H1 (cell line): Measurements from ENCODE around the gene SNRPA1. TPM values are rescaled to one million over a fixed set of nuclear protein-coding genes. Genes with fewer than 3 reads are reported as not detected.

Experiments
- CTCF ChIA-PET: fragments of 300-600 bp; sonication (Branson Sonifier 250); formaldehyde crosslinking; loops from one replicate; lab custom pipeline; 2021; ENCODE audit not compliant: partially characterized antibody; lab: Charles Lee
- POLR2A ChIA-PET: fragments of 300-600 bp; sonication (Branson Sonifier 250); formaldehyde crosslinking; loops from one replicate; lab custom pipeline; 2021; ENCODE audit warnings: inconsistent platforms; ENCODE audit not compliant: partially characterized antibody; lab: Charles Lee
- DNase-seq, 2 experiments: peaks; one replicate each; pipeline versions ENCODE4 v3.0.0 to v3.0.0-alpha.2; 2010 to 2022; ENCODE audit warnings: low spot score in 2 of 2, low read depth in 1 of 2, mixed read lengths in 1 of 2
- FAIRE-seq: peaks from 2 replicates; lab custom pipeline; 2011; peaks lifted over from hg19 to GRCh38; lab: Jason Lieb, UNC
- H2AFZ ChIP-seq: 2 replicates; pipeline ENCODE4 v1.8.1; 2012; ENCODE audit warnings: low read length, inconsistent platforms
- H2AK5ac ChIP-seq: 2 replicates; pipeline ENCODE4 v1.6.1; 2013; ENCODE audit warnings: low read depth, low read length
- H2BK120ac ChIP-seq: replicated peaks from 2 replicates; pipeline ENCODE3; 2013; ENCODE audit warnings: low read depth, low read length, inconsistent platforms
- H2BK12ac ChIP-seq: 2 replicates; pipeline ENCODE4 v1.6.1; 2013; ENCODE audit warnings: low read depth, low read length
- H2BK15ac ChIP-seq: 2 replicates; pipeline ENCODE4 v1.6.1; 2013; ENCODE audit warnings: low read length
- H2BK20ac ChIP-seq: 2 replicates; pipeline ENCODE4 v1.6.1; 2013; ENCODE audit warnings: low read length
- H2BK5ac ChIP-seq: 2 replicates; pipeline ENCODE4 v1.6.1; 2013; ENCODE audit warnings: low read depth, low read length
- H3K14ac ChIP-seq: 2 replicates; pipeline ENCODE4 v1.6.1; 2013; ENCODE audit warnings: inconsistent platforms; ENCODE audit not compliant: insufficient read length
- H3K18ac ChIP-seq: 2 replicates; pipeline ENCODE4 v1.6.1; 2013; ENCODE audit warnings: low read length; ENCODE audit errors: extremely low read depth
- H3K23ac ChIP-seq: 2 replicates; pipeline ENCODE4 v1.6.1; 2013; ENCODE audit warnings: inconsistent platforms; ENCODE audit not compliant: insufficient read length
- H3K23me2 ChIP-seq: 2 replicates; pipeline ENCODE4 v1.6.1; 2013; ENCODE audit warnings: low read depth, low read length
- H3K27ac ChIP-seq: 2 replicates; pipeline ENCODE4 v1.6.1; 2011; ENCODE audit warnings: low read depth, low read length, inconsistent platforms
- H3K27me3 ChIP-seq, 4 experiments: replicated peaks in 1 of 4; 1 replicate in 1 of 4; 2 replicates in 3 of 4; pipeline versions ENCODE4 v1.6.1 to v1.8.1; 2011 to 2013; ENCODE audit warnings: low read length in 3 of 4, mild to moderate bottlenecking in 3 of 4, inconsistent platforms in 2 of 4, mixed read lengths in 2 of 4, moderate library complexity in 1 of 4; ENCODE audit not compliant: control insufficient read depth in 3 of 4, insufficient read depth in 3 of 4; ENCODE audit errors: extremely low read depth in 1 of 4
- H3K36me3 ChIP-seq, 4 experiments: 2 replicates each; pipeline versions ENCODE4 v1.6.1 to v1.8.1; 2011 to 2013; ENCODE audit warnings: mild to moderate bottlenecking in 4 of 4, low read length in 3 of 4, moderate library complexity in 2 of 4, control low read depth in 1 of 4, inconsistent platforms in 1 of 4; ENCODE audit not compliant: insufficient read depth in 4 of 4, control insufficient read depth in 2 of 4
- H3K4ac ChIP-seq: replicated peaks from 2 replicates; pipeline ENCODE3; 2013; ENCODE audit warnings: low read length, low read depth, mixed read lengths, inconsistent platforms; ENCODE audit not compliant: insufficient read length
- H3K4me1 ChIP-seq, 4 experiments: replicated peaks in 1 of 4; 1 replicate in 1 of 4; 2 replicates in 3 of 4; pipeline versions ENCODE4 v1.6.1 to v1.8.1; 2011 to 2013; ENCODE audit warnings: low read length in 3 of 4, inconsistent platforms in 2 of 4, mixed read lengths in 1 of 4; ENCODE audit not compliant: insufficient read depth in 4 of 4, control insufficient read depth in 3 of 4
- H3K4me2 ChIP-seq, 2 experiments: 2 replicates each; pipeline versions ENCODE4 v1.6.1 to v1.8.1; 2011 to 2013; ENCODE audit warnings: low read depth in 2 of 2, low read length in 2 of 2, control low read depth in 1 of 2, inconsistent platforms in 1 of 2, mild to moderate bottlenecking in 1 of 2; ENCODE audit not compliant: insufficient read depth in 1 of 2
- H3K4me3 ChIP-seq, 4 experiments: fragments of 200-600, 300-600 bp in 1 of 4; sonication (generic), shearing (Covaris generic), sonication (Bioruptor Twin) in 1 of 4; 2 replicates each; pipeline versions ENCODE4 v1.5.1 to v1.8.1; 2011 to 2016; ENCODE audit warnings: low read length in 4 of 4, low read depth in 3 of 4, control low read depth in 2 of 4, inconsistent platforms in 2 of 4, mild to moderate bottlenecking in 2 of 4, mixed read lengths in 1 of 4, moderate library complexity in 1 of 4; ENCODE audit not compliant: insufficient read depth in 2 of 4; ENCODE audit errors: extremely low read depth in 1 of 4
- H3K56ac ChIP-seq: replicated peaks from 2 replicates; pipeline ENCODE3; 2013; ENCODE audit warnings: low read depth, mild to moderate bottlenecking, mixed read lengths, low read length, inconsistent platforms; ENCODE audit not compliant: insufficient read length
- H3K79me1 ChIP-seq: 2 replicates; pipeline ENCODE4 v1.6.1; 2013; ENCODE audit warnings: low read depth, low read length, control low read depth
- H3K79me2 ChIP-seq, 2 experiments: 2 replicates each; pipeline versions ENCODE4 v1.6.1 to v1.8.1; 2012 to 2013; ENCODE audit warnings: low read length in 2 of 2, mild to moderate bottlenecking in 2 of 2, inconsistent platforms in 1 of 2; ENCODE audit not compliant: insufficient read depth in 2 of 2, control insufficient read depth in 1 of 2
- H3K9ac ChIP-seq, 4 experiments: replicated peaks in 1 of 4; 1 replicate in 1 of 4; 2 replicates in 3 of 4; pipeline versions ENCODE4 v1.6.1 to v1.8.1; 2011 to 2013; ENCODE audit warnings: low read depth in 3 of 4, low read length in 3 of 4, control low read depth in 2 of 4, mild to moderate bottlenecking in 2 of 4, moderate library complexity in 2 of 4, inconsistent platforms in 1 of 4; ENCODE audit errors: extremely low read depth in 1 of 4
- H3K9me3 ChIP-seq, 2 experiments: 2 replicates each; pipeline versions ENCODE4 v1.6.1 to v1.8.1; 2012 to 2013; ENCODE audit warnings: mild to moderate bottlenecking in 2 of 2, moderate library complexity in 2 of 2, control low read depth in 1 of 2, inconsistent platforms in 1 of 2, low read depth in 1 of 2, low read length in 1 of 2, mixed read lengths in 1 of 2; ENCODE audit not compliant: insufficient read depth in 2 of 2
- H4K20me1 ChIP-seq, 2 experiments: replicated peaks in 1 of 2; 2 replicates each; pipeline versions ENCODE3 to v1.8.1; 2011 to 2013; ENCODE audit warnings: inconsistent platforms in 2 of 2, low read length in 2 of 2, mild to moderate bottlenecking in 1 of 2; ENCODE audit not compliant: insufficient read depth in 2 of 2, control insufficient read depth in 1 of 2
- H4K5ac ChIP-seq: 2 replicates; pipeline ENCODE4 v1.6.1; 2013; ENCODE audit warnings: low read length, low read depth, mixed read lengths, inconsistent platforms; ENCODE audit not compliant: insufficient read length
- H4K8ac ChIP-seq: 2 replicates; pipeline ENCODE4 v1.8.0; 2013; ENCODE audit warnings: mild to moderate bottlenecking, moderate library complexity, low read length, inconsistent platforms; ENCODE audit not compliant: insufficient read depth; ENCODE audit errors: extremely low read depth
- H4K91ac ChIP-seq: replicated peaks from 2 replicates; pipeline ENCODE3; 2013; ENCODE audit warnings: low read length, mixed read lengths, inconsistent platforms; ENCODE audit not compliant: insufficient read length
- CEBPB ChIP-seq: IDR thresholded peaks from 2 replicates; pipeline ENCODE4 v1.6.1; 2012; ENCODE audit warnings: low read depth, low read length
- HDAC6 ChIP-seq: IDR thresholded peaks from one replicate; pipeline ENCODE4 v1.7.1; 2012; ENCODE audit warnings: low read depth, mild to moderate bottlenecking, inconsistent platforms, low read length, moderate library complexity
- RNF2 ChIP-seq: fragments of 200-900, 300-1000 bp; sonication (generic); IDR thresholded peaks from 2 replicates; pipeline ENCODE4 v1.7.1; 2016; ENCODE audit warnings: borderline replicate concordance, low read depth, mild to moderate bottlenecking, antibody characterized with exemption, low read length; ENCODE audit not compliant: poor library complexity, severe bottlenecking; ENCODE audit errors: missing control alignments
- SAP30 ChIP-seq: fragments of 300-600 bp; sonication (generic); IDR thresholded peaks from 2 replicates; pipeline ENCODE4 v1.7.1; 2012; ENCODE audit warnings: low read length, moderate library complexity, mild to moderate bottlenecking, inconsistent platforms; ENCODE audit not compliant: insufficient read depth, insufficient replicate concordance
- SP1 ChIP-seq: IDR thresholded peaks from 2 replicates; pipeline ENCODE4 v1.6.1; 2011; ENCODE audit warnings: low read depth, low read length
- SP2 ChIP-seq: IDR thresholded peaks from 2 replicates; pipeline ENCODE4 v1.6.1; 2012; ENCODE audit warnings: mild to moderate bottlenecking, low read length, inconsistent platforms
- WGBS, 2 experiments: shearing (Covaris generic) in 1 of 2; methylation state at CpG; one replicate each; pipeline versions ENCODE4 v1.1.6 to v1.1.7; 2013 to 2015; ENCODE audit warnings: low lambda C conversion rate in 2 of 2, mixed read lengths in 2 of 2, inconsistent platforms in 1 of 2, low coverage in 1 of 2, missing lambda C conversion rate in 1 of 2; ENCODE audit not compliant: insufficient replicate concordance in 2 of 2, insufficient coverage in 1 of 2, insufficient read length in 1 of 2; ENCODE audit errors: extremely low coverage in 1 of 2, missing lambda C conversion rate in 1 of 2; 5-methylcytosine and 5-hydroxymethylcytosine counted together
- polyA plus RNA-seq, 7 experiments: library from polyadenylated mRNA; depleted of rRNA in 3 of 7; stranded (reverse) in 5 of 7; unstranded in 2 of 7; fragments of >200 nt in 5 of 7; fragments of 200-250 nt in 2 of 7; gene quantifications; 1 replicate in 5 of 7; 2 replicates in 1 of 7; 4 replicates in 1 of 7; pipeline versions ENCODE4 v1.2.1 to v1.2.3, GENCODE V29; 2011 to 2013; ENCODE audit warnings: missing spikeins in 2 of 7, mixed read lengths in 2 of 7
- total RNA-seq: library from RNA; stranded (reverse); fragmentation: NEBNext Ultra II Directional; extraction: Animal tissue kit (Norgen Biotek cat#: 25700); gene quantifications from 2 replicates; pipeline ENCODE4 v1.2.1, GENCODE V29; 2021
- TF ChIP-seq, protein P1 (sequence below): IDR thresholded peaks from 2 replicates; pipeline ENCODE4 v1.6.1; 2012; ENCODE audit warnings: inconsistent platforms

Gene SNRPA1
- total and polyA plus RNA-seq, 2 of the 8 experiments (the other 6 are each of a cell fraction or from before 2014, with no cell fraction given) = 140 to 221 TPM

GRCh38 chr15:101309436-101310160, 14.6 kb upstream of the SNRPA1 start:
- no peak overlapping the region for H2AK5ac ChIP-seq
- H3K4me3 ChIP-seq = no peak overlapping the region
- 91% methylated on average over 26 of the region's 26 CpGs; no CpG with 5 or more reads in 1 of the 2 experiments for WGBS, 2 experiments
- H3K79me1 ChIP-seq = no peaks in the 10 kb centered on the region
- no peak overlapping the region for H3K4me2 ChIP-seq
- no peak overlapping the region for H2BK120ac ChIP-seq
- DNase-seq (no peak), FAIRE-seq (no peak)
- no peak overlapping the region for H4K5ac ChIP-seq
- no peak overlapping the region for H3K9ac ChIP-seq
- H3K9me3 ChIP-seq = no peaks in the 10 kb centered on the region
- H2BK15ac ChIP-seq = peak overlapping the region; percentile 88
- H3K27ac ChIP-seq = no peak overlapping the region
- no peak overlapping the region for H2BK20ac ChIP-seq
- no peak overlapping the region for H2BK5ac ChIP-seq
- no peak overlapping the region; the same call in 1 of the 2 replicates for H4K8ac ChIP-seq
- no peaks in the 10 kb centered on the region for H3K23me2 ChIP-seq
- no peak overlapping the region for H2BK12ac ChIP-seq
- H3K79me2 ChIP-seq = no peaks in the 10 kb centered on the region
- no peak overlapping the region for H3K23ac ChIP-seq
- no peak overlapping the region for H3K56ac ChIP-seq
- H3K4ac ChIP-seq = no peak overlapping the region
- H4K91ac ChIP-seq = no peak overlapping the region
- no peak overlapping the region for H3K14ac ChIP-seq
- H3K18ac ChIP-seq = no peak overlapping the region
- CTCF ChIA-PET = interaction anchor here (1.1 to 9.4 kb wide), 5 partner anchors 9 to 331 kb away, joined by 3 to 94 read pairs (median 5); no protein-coding TSS in a partner anchor
- H3K27me3 ChIP-seq = no peaks in the 10 kb centered on the region
- H3K4me1 ChIP-seq = peaks cover 0 to 5% (median 0%) of the 10 kb centered on the region in 4 experiments; a peak in 1 of 7 replicates
- no peak overlapping the region for H2AFZ ChIP-seq
- no peaks in the 10 kb centered on the region for H4K20me1 ChIP-seq
- POLR2A ChIA-PET = interaction anchor here (1.2 kb wide), 1 partner anchor 315 kb away, joined by 3 read pairs; no protein-coding TSS in a partner anchor
- no peaks in the 10 kb centered on the region for H3K36me3 ChIP-seq
- TF ChIP-seq SP1 (no peak), SP2 (no peak), CEBPB (no peak), SAP30 (no peak), RNF2 (no peak), HDAC6 (no peak)
- TF ChIP-seq, protein P1, sequence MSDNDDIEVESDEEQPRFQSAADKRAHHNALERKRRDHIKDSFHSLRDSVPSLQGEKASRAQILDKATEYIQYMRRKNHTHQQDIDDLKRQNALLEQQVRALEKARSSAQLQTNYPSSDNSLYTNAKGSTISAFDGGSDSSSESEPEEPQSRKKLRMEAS = no peak
